ENCODE measurements around the gene NELL2. TPM values are rescaled to one million over a fixed set of nuclear protein-coding genes. Genes with fewer than 3 reads are reported as not detected.

Gene NELL2
- total RNA-seq, 1 experiment from 2014 or later = 19.9 TPM

- DNase-seq (ENCODE audit: low read depth) = no peak
Measured at GRCh38 chr12:44626883-44627282, 249.2 kb downstream of the NELL2 start.

GRCh38 chr12:44618946-44619345, 257.2 kb downstream of the NELL2 start:
- DNase-seq (ENCODE audit: low read depth) = no peak

- DNase-seq (ENCODE audit: low read depth) = peak; percentile 0
Measured at GRCh38 chr12:44616402-44616801, 259.7 kb downstream of the NELL2 start.

GRCh38 chr12:44611538-44611937, 264.6 kb downstream of the NELL2 start:
- DNase-seq (ENCODE audit: low read depth) = peak; percentile 48

- no peak for DNase-seq (ENCODE audit: low read depth)
Measured at GRCh38 chr12:44603701-44604100, 272.4 kb downstream of the NELL2 start.

- DNase-seq (ENCODE audit: low read depth) = no peak
Measured at GRCh38 chr12:44592626-44593025, 283.5 kb downstream of the NELL2 start.

- DNase-seq (ENCODE audit: low read depth) = peak; percentile 58
Measured at GRCh38 chr12:44589697-44590096, 286.4 kb downstream of the NELL2 start.

- DNase-seq (ENCODE audit: low read depth) = no peak
Measured at GRCh38 chr12:44588651-44589050, 287.5 kb downstream of the NELL2 start.

- no peak for DNase-seq (ENCODE audit: low read depth)
Measured at GRCh38 chr12:44584625-44585024, 291.5 kb downstream of the NELL2 start.

GRCh38 chr12:44582521-44582920, 293.6 kb downstream of the NELL2 start:
- no peak for DNase-seq (ENCODE audit: low read depth)

GRCh38 chr12:44581642-44582242, 294.4 kb downstream of the NELL2 start:
- DNase-seq (ENCODE audit: low read depth) = no peak

- no peak for DNase-seq (ENCODE audit: low read depth)
Measured at GRCh38 chr12:44574586-44574985, 301.5 kb downstream of the NELL2 start.

GRCh38 chr12:44573723-44574122, 302.4 kb downstream of the NELL2 start:
- no peak for DNase-seq (ENCODE audit: low read depth)

- no peak for DNase-seq (ENCODE audit: low read depth)
Measured at GRCh38 chr12:44571006-44571550, 305.0 kb downstream of the NELL2 start.

GRCh38 chr12:44570036-44570583, 306.0 kb downstream of the NELL2 start:
- DNase-seq (ENCODE audit: low read depth) = no peak

- no peak for DNase-seq (ENCODE audit: low read depth)
Measured at GRCh38 chr12:44565163-44565562, 311.0 kb downstream of the NELL2 start.

GRCh38 chr12:44563486-44563885, 312.6 kb downstream of the NELL2 start:
- DNase-seq (ENCODE audit: low read depth) = no peak

- DNase-seq (ENCODE audit: low read depth) = no peak
Measured at GRCh38 chr12:44558340-44559100, 317.6 kb downstream of the NELL2 start.

- no peak for DNase-seq (ENCODE audit: low read depth)
Measured at GRCh38 chr12:44555454-44555853, 320.7 kb downstream of the NELL2 start.

GRCh38 chr12:44551631-44552030, 324.5 kb downstream of the NELL2 start:
- DNase-seq (ENCODE audit: low read depth) = peak; percentile 9

- no peak for DNase-seq (ENCODE audit: low read depth)
Measured at GRCh38 chr12:44550377-44550776, 325.7 kb downstream of the NELL2 start.

GRCh38 chr12:44546060-44546459, 330.1 kb downstream of the NELL2 start:
- no peak for DNase-seq (ENCODE audit: low read depth)

GRCh38 chr12:44544018-44544417, 332.1 kb downstream of the NELL2 start:
- no peak for DNase-seq (ENCODE audit: low read depth)
